Calu3 (cell line): ENCODE measurements around the gene RAB40C. TPM values are rescaled to one million over a fixed set of nuclear protein-coding genes. Genes with fewer than 3 reads are reported as not detected.

Source experiments
- BruUV-seq: library from RNA; stranded (reverse); fragments of 400-500 nt; replicated peaks from 2 replicates; lab custom pipeline; 2021; lab: Mats Ljungman, UMichigan
- CTCF ChIA-PET: fragments of 300-600 bp; sonication (Branson Sonifier 250); formaldehyde crosslinking; loops from one replicate; lab custom pipeline; 2022; ENCODE audit warnings: antibody characterized with exemption; lab: Charles Lee
- DNase-seq: peaks from one replicate; pipeline ENCODE4 v3.0.0; 2022
- H3K27ac Mint-ChIP-seq: one replicate; pipeline ENCODE4 v1.8.0; 2022; ENCODE audit warnings: mixed read lengths; ENCODE audit not compliant: unreplicated experiment
- H3K27me3 Mint-ChIP-seq: one replicate; pipeline ENCODE4 v1.8.0; 2022; ENCODE audit warnings: mixed read lengths; ENCODE audit not compliant: unreplicated experiment
- H3K36me3 Mint-ChIP-seq: one replicate; pipeline ENCODE4 v1.8.0; 2022; ENCODE audit warnings: mild to moderate bottlenecking, moderate library complexity, mixed read lengths; ENCODE audit not compliant: insufficient read depth, unreplicated experiment
- H3K4me1 Mint-ChIP-seq: one replicate; pipeline ENCODE4 v1.8.0; 2022; ENCODE audit warnings: mild to moderate bottlenecking, low read depth, mixed read lengths; ENCODE audit not compliant: unreplicated experiment
- H3K4me3 Mint-ChIP-seq: one replicate; pipeline ENCODE4 v1.8.0; 2022; ENCODE audit warnings: mild to moderate bottlenecking, low read depth, moderate library complexity, mixed read lengths; ENCODE audit not compliant: unreplicated experiment
- H3K9me3 Mint-ChIP-seq: one replicate; pipeline ENCODE4 v1.8.0; 2022; ENCODE audit warnings: low read depth, mixed read lengths; ENCODE audit not compliant: unreplicated experiment
- CTCF ChIP-seq: fragments of 200-600 bp; IDR thresholded peaks from one replicate; pipeline ENCODE4 v1.8.0; 2022; ENCODE audit warnings: antibody characterized with exemption; ENCODE audit not compliant: unreplicated experiment
- intact Hi-C: fragments of 100-400 bp; cut with micrococcal nuclease; formaldehyde crosslinking; loops from one replicate; pipeline ENCODE4 v1.10.0; 2022; ENCODE audit not compliant: unreplicated experiment
- total RNA-seq: library from RNA; stranded (reverse); gene quantifications from 2 replicates; pipeline ENCODE4 v1.2.3, GENCODE V29; 2022

The RAB40C gene
- total RNA-seq, 1 experiment from 2014 or later = 35.6 TPM

- H3K9me3 Mint-ChIP-seq = no peaks in the 10 kb centered on the region
- no TSS peak for BruUV-seq
- no peak for TF ChIP-seq CTCF
- no peaks in the 10 kb centered on the region for H3K27me3 Mint-ChIP-seq
- H3K4me3 Mint-ChIP-seq = no peak overlapping the region
- H3K4me1 Mint-ChIP-seq = no peaks in the 10 kb centered on the region
- no peak overlapping the region for H3K27ac Mint-ChIP-seq
- intact Hi-C loops = no loop called here
- CTCF ChIA-PET = no interaction called here
- DNase-seq = no peak
- H3K36me3 Mint-ChIP-seq = peaks cover 35% of the 10 kb centered on the region
Measured at GRCh38 chr16:659618-660017, 69.8 kb downstream of the RAB40C start.

GRCh38 chr16:660132-660458 is 70.2 kb downstream of the RAB40C start:
- CTCF ChIA-PET = no interaction called here
- DNase-seq = no peak
- no peak for TF ChIP-seq CTCF
- Mint-ChIP-seq H3K36me3 (peaks cover 32% of the 10 kb centered on the region), H3K4me1 (no peaks in the 10 kb centered on the region), H3K27ac (no peak overlapping the region), H3K9me3 (no peaks in the 10 kb centered on the region), H3K4me3 (no peak overlapping the region), H3K27me3 (no peaks in the 10 kb centered on the region)
- intact Hi-C loops = no loop called here
- no TSS peak for BruUV-seq

- no peak overlapping the region for H3K4me3 Mint-ChIP-seq
- H3K27ac Mint-ChIP-seq = no peak overlapping the region
- DNase-seq = no peak
- H3K27me3 Mint-ChIP-seq = no peaks in the 10 kb centered on the region
- no peak for TF ChIP-seq CTCF
- no TSS peak for BruUV-seq
- intact Hi-C loops = no loop called here
- no peaks in the 10 kb centered on the region for H3K4me1 Mint-ChIP-seq
- CTCF ChIA-PET = no interaction called here
- H3K36me3 Mint-ChIP-seq = peaks cover 32% of the 10 kb centered on the region
- no peaks in the 10 kb centered on the region for H3K9me3 Mint-ChIP-seq
Measured at GRCh38 chr16:660459-661183, 70.8 kb downstream of the RAB40C start.

- Mint-ChIP-seq H3K27me3 (no peaks in the 10 kb centered on the region), H3K27ac (no peak overlapping the region), H3K9me3 (no peaks in the 10 kb centered on the region), H3K4me3 (no peak overlapping the region), H3K36me3 (peaks cover 32% of the 10 kb centered on the region), H3K4me1 (no peaks in the 10 kb centered on the region)
- CTCF ChIA-PET = no interaction called here
- no peak for DNase-seq
- no peak for TF ChIP-seq CTCF
- intact Hi-C loops = no loop called here
- no TSS peak for BruUV-seq
Measured at GRCh38 chr16:661184-661821, 71.4 kb downstream of the RAB40C start.
